ENCODE measurements around the gene SLC6A16.
"Not testable (repeated sequence)": the region's sequence is repeated elsewhere in the genome, so short reads cannot be mapped to it uniquely, and the experiment has no call there.

SLC6A16 gene

GRCh38 chr19:49344505-49345423 lies 19.8 kb upstream of the SLC6A16 start:
- no peak for DNase-seq

- DNase-seq: no peak
These were observed 18.1 kb upstream of the SLC6A16 start for GRCh38 chr19:49343123-49343522.

DNA sequence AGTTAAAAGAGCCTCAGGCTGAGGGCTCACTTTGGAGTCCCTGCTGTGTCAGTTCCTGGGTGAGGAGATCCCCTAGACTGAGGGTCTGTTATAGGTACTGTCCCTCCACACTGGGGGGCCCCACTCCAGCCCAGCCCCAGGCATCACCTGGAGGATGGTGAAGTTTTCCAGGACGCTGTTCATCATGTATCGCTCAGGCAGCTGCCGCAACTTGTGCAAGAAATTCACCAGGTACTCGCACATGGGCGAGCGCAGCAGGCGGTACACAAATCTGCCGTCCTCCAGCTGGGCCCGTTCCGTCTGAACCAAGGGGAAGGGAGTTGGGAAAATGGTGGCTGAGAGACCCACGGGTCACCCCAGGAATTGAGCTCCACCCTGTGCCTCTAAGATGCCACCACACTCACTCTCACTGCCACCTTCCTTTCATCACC lies 17.3 kb upstream of the SLC6A16 start:
- DNase-seq: no peak

GRCh38 chr19:49340865-49341718 lies 16.1 kb upstream of the SLC6A16 start:
- no peak for DNase-seq

DNA sequence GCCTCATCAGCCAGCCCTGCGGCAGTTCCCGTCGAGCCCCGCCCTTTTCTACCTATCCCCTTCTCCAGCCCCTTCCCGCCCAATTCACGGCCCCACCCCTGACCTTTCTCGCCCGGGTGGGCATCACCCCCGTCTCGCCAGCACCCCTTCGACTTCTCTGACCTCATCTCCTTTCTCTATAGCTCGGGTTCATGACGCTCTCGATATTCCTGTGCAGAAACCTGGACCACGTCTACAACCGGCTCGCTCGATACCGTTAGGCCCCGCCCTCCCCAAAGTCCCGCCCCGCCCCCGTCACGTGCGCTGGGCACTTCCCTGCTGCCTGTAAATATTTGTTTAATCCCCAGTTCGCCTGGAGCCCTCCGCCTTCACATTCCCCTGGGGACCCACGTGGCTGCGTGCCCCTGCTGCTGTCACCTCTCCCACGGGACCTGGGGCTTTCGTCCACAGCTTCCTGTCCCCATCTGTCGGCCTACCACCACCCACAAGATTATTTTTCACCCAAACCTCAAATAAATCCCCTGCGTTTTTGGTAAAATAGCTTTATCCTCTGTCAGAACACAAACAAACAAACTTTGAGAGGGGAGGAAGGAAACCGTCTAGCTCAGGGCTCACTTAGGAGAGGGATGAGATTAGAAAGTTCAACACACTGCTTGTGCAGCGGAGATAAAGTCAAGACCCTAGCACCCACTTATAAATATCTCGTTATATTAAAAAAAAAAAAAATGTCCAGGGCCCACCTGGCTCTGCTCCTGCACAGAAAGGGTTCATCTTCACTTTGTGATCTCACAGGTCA lies 15.3 kb upstream of the SLC6A16 start:
- DNase-seq: no peak

DNA sequence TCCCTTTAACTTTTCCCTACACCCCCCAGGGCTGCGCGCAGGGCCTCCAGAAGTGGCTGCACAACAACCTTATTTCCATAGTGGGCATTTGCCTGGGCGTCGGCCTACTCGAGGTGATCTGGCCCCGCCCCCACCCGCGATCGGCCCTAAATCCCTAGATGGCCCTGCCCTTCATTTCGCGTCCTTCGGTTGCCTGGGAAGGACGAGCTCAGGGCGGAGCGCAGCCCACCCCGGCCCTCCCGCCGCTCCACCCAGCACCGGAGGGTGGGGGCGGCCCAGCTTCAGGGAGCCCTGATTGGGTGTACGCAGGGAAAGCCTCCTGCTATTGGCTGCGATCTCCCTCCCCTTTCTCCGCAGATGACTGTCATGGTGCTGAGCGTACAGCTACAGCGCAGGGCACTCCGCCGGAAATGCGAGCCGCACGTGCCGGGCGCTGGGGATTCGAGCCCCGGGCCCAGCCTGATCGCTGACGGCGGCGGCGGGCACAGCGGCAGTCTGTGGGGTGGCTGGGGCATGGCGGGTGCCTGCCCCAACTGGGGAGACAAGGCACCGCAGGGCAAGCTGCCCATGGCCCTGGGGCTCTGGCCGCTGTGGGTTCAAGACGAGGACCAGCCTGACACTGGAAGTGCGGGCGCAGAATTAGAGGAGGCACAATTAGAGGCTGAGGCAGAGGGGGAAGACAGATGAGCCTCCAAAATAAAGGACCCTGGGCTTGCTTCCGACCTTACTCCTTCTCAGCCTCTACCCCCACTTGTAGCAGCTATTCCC lies 14.5 kb upstream of the SLC6A16 start:
- DNase-seq: no peak

- DNase-seq: no peak
These were observed 13.8 kb upstream of the SLC6A16 start for GRCh38 chr19:49338691-49339300.

- no peak for DNase-seq
These were observed 13.2 kb upstream of the SLC6A16 start for GRCh38 chr19:49338023-49338677.

- DNase-seq: no peak
These were observed 12.5 kb upstream of the SLC6A16 start for GRCh38 chr19:49337267-49338022.

- DNase-seq: no peak
These were observed 11.7 kb upstream of the SLC6A16 start for GRCh38 chr19:49336482-49337266.

DNA sequence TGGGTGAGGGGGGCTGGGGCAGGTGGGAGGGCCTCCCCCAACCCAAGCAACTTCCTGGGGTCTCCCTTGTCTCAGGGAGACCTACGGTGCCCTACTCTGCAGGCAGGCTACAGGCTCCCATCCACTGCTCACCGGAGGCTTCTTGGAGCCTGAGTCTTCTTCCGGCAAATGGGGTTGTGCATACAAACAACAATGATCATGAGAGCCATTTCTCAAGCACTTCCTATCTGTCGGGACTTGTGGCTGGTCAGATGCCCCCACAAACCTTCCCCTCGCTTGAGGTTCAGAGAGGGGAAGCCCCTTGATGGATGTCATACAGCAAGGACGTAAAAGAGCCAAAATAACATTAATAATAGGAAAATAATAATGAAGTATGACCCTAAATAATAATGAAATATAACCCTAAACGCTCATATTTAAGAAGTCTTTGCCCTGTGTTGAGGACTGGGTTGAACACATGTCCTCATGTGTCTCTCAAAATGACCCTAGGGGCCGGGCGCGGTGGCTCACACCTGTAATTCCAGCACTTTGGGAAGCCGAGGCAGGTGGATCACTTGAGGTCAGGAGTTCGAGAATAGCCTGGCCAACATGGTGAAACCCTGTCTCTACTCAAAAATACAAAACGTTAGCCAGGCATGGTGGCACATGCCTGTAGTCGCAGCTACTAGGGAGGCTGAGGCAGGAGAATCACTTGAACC lies 10.9 kb upstream of the SLC6A16 start:
- peak; percentile 26 for DNase-seq

DNA sequence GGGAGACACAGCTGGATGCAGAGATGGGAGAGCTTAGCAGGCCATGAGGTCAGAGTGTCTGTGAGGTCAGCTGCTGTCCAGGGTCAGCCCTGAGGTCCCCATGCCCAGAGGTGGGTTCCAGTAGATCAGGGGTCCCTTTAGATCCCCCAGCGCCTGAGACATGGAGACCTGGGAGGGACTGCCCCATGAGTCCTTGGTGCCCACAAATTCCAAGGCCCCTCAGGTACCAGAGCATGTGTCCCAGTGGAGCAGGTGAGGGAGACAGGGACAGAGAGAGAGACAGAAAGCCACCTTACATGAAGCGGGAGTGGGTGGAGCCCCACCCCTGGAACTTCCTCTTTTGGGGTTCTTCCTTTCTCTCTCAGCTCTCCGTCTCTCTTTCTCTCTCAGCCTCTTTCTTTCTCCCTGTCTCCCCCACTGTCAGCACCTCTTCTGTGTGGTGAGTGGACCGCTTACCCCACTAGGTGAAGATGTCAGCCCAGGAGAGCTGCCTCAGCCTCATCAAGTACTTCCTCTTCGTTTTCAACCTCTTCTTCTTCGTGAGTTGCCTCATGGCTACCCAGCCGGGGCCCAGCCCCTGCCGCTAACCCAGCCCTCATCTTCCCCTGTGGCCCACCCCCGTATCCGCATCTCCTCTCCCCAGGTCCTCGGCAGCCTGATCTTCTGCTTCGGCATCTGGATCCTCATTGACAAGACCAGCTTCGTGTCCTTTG lies 10.2 kb upstream of the SLC6A16 start, which contains the start of gene CD37:
Gene CD37, plus strand, starts transcription at position 336 of the 713 bp plus-strand sequence. Its CDS starts 135 bp downstream, at position 471.
- peak; percentile 56 for DNase-seq

GRCh38 chr19:49333811-49334288 lies 8.9 kb upstream of the SLC6A16 start:
- DNase-seq: peak; percentile 64

DNA sequence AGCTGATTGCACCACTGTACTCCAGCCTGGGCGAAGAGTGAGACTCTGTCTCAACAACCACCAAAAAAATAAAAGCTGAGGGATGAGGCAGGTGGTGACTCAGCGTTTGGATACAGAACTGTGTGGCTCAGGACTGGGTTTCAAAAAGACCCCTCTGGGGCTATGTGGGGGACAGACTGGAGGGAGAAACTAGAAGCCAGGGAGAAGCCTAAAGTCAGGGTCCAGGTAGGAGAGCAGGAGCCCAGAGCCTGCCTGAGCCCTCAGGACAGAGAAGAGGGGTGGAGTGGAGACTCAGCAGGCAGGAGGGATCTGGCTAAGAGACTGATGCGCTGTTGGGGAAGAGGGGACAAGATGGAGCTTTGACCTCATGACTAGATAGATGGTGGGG lies 8.4 kb upstream of the SLC6A16 start:
- DNase-seq: no peak

- not testable (repeated sequence) for DNase-seq
These were observed 7.9 kb upstream of the SLC6A16 start for GRCh38 chr19:49332691-49333417.

- DNase-seq: peak; percentile 64
These were observed 6.6 kb upstream of the SLC6A16 start for GRCh38 chr19:49331616-49332055.

- DNase-seq: not testable (repeated sequence)
These were observed 6.2 kb upstream of the SLC6A16 start for GRCh38 chr19:49331187-49331586.

All from activated naive CD4-positive, alpha-beta T cell treated with Interleukin-2 at 50 U/mL for 16 hours (primary cell).